Neural cell (in vitro differentiated cells): ENCODE measurements around the gene ATL2.

Source experiments
- CTCF ChIP-seq: fragments of 450-650 bp; IDR thresholded peaks from 2 replicates; pipeline ENCODE4 v1.5.1; 2014; ENCODE audit warnings: antibody characterized with exemption, mild to moderate bottlenecking, moderate library complexity; ENCODE audit not compliant: poor library complexity, severe bottlenecking
- EP300 ChIP-seq: fragments of 450-650 bp; conservative IDR thresholded peaks from 2 replicates; pipeline ENCODE4 v1.6.1; 2014; ENCODE audit warnings: antibody characterized with exemption, mild to moderate bottlenecking, moderate library complexity; ENCODE audit not compliant: poor library complexity, severe bottlenecking
- EZH2 ChIP-seq: fragments of 200-600, 300-800 bp; shearing (Covaris generic), sonication (generic); IDR thresholded peaks from 2 replicates; pipeline ENCODE4 v1.6.1; 2014; ENCODE audit warnings: antibody characterized with exemption, low read length, borderline replicate concordance, mild to moderate bottlenecking; ENCODE audit not compliant: insufficient read depth, poor library complexity, severe bottlenecking
- POLR2AphosphoS5 ChIP-seq: IDR thresholded peaks from 2 replicates; pipeline ENCODE4 v1.6.1; 2012
- RAD21 ChIP-seq: fragments of 450-650 bp; conservative IDR thresholded peaks from 2 replicates; pipeline ENCODE4 v1.6.1; 2014; ENCODE audit warnings: antibody characterized with exemption, mild to moderate bottlenecking, moderate library complexity
- REST ChIP-seq: IDR thresholded peaks from 2 replicates; pipeline ENCODE4 v1.6.1; 2012; ENCODE audit warnings: borderline replicate concordance
- SMC3 ChIP-seq: fragments of 450-650 bp; conservative IDR thresholded peaks from 2 replicates; pipeline ENCODE4 v1.6.1; 2014; ENCODE audit warnings: antibody characterized with exemption, mild to moderate bottlenecking, moderate library complexity; ENCODE audit not compliant: poor library complexity
- TAF1 ChIP-seq: IDR thresholded peaks from 2 replicates; pipeline ENCODE4 v1.6.1; 2012; ENCODE audit warnings: low read depth

GRCh38 chr2:38360177-38360576 is 16.9 kb downstream of the ATL2 start:
- TF ChIP-seq CTCF (no peak), TAF1 (no peak), REST (no peak), EZH2 (no peak), POLR2AphosphoS5 (no peak), EP300 (no peak), RAD21 (no peak), SMC3 (no peak)
